DND-41 (cell line): ENCODE data around the gene SHROOM2.

Experiments
- ATAC-seq: fragments of 200-7000 bp; cut with Tn5 transposase; 3 replicates; pipeline ENCODE4 v1.9.1; 2021; ENCODE audit warnings: low read depth; ENCODE audit not compliant: insufficient read depth
- DNase-seq: peaks from one replicate; pipeline ENCODE4 v3.0.0-alpha.2; 2020
- H2AFZ ChIP-seq: 2 replicates; pipeline ENCODE4 v1.6.0; 2012; ENCODE audit warnings: low read depth, low read length
- H3K27ac ChIP-seq: 2 replicates; pipeline ENCODE4 v1.5.1; 2012; ENCODE audit warnings: low read length, inconsistent platforms
- H3K27me3 ChIP-seq: fragments of 200-600 bp; sonication (generic); 2 replicates; pipeline ENCODE4 v1.6.0; 2012; ENCODE audit warnings: low read length, mild to moderate bottlenecking, inconsistent platforms; ENCODE audit not compliant: insufficient read depth, poor library complexity
- H3K36me3 ChIP-seq: 2 replicates; pipeline ENCODE4 v1.5.1; 2012; ENCODE audit warnings: low read length, inconsistent platforms; ENCODE audit not compliant: insufficient read depth
- H3K4me1 ChIP-seq: 2 replicates; pipeline ENCODE4 v1.5.1; 2012; ENCODE audit warnings: mild to moderate bottlenecking, low read length; ENCODE audit not compliant: insufficient read depth
- H3K4me2 ChIP-seq: 2 replicates; pipeline ENCODE4 v1.6.0; 2012; ENCODE audit warnings: mild to moderate bottlenecking, moderate library complexity, low read length, inconsistent platforms; ENCODE audit not compliant: insufficient read depth
- H3K4me3 ChIP-seq, 2 experiments: fragments of 200-600 bp in 1 of 2; shearing (Covaris generic) in 1 of 2; 2 replicates each; pipeline ENCODE4 v1.5.1; 2012 to 2016; ENCODE audit warnings: inconsistent platforms in 2 of 2, low read length in 2 of 2, mild to moderate bottlenecking in 2 of 2, low read depth in 1 of 2, moderate library complexity in 1 of 2
- H3K79me2 ChIP-seq: 2 replicates; pipeline ENCODE4 v1.6.0; 2012; ENCODE audit warnings: low read length, inconsistent platforms; ENCODE audit not compliant: insufficient read depth
- H3K9ac ChIP-seq: 2 replicates; pipeline ENCODE4 v1.6.0; 2012; ENCODE audit warnings: low read depth, mild to moderate bottlenecking, inconsistent platforms, low read length, moderate library complexity
- H3K9me3 ChIP-seq: 2 replicates; pipeline ENCODE4 v1.5.1; 2012; ENCODE audit warnings: low read length, moderate library complexity, mild to moderate bottlenecking, inconsistent platforms; ENCODE audit not compliant: insufficient read depth, severe bottlenecking
- H4K20me1 ChIP-seq: 2 replicates; pipeline ENCODE4 v1.6.0; 2012; ENCODE audit warnings: low read length; ENCODE audit not compliant: insufficient read depth
- CTCF ChIP-seq: IDR thresholded peaks from 2 replicates; pipeline ENCODE4 v1.5.1; 2012; ENCODE audit warnings: borderline replicate concordance, low read length, moderate library complexity, mild to moderate bottlenecking; ENCODE audit not compliant: poor library complexity, severe bottlenecking; ENCODE audit errors: extremely low read depth
- EZH2 ChIP-seq: IDR thresholded peaks from 3 replicates; pipeline ENCODE4 v1.6.1; 2012; ENCODE audit warnings: borderline replicate concordance, low read depth, mild to moderate bottlenecking, moderate library complexity, low read length, inconsistent platforms; ENCODE audit not compliant: severe bottlenecking

SHROOM2 gene

GRCh38 chrX:9786798-9787635, 788 bp downstream of the SHROOM2 start:
- no peak for ATAC-seq
- Histone ChIP-seq H3K27ac (no peak overlapping the region), H3K4me3 (no peak overlapping the region), H2AFZ (no peak overlapping the region), H4K20me1 (no peaks in the 10 kb centered on the region), H3K27me3 (no peaks in the 10 kb centered on the region), H3K9me3 (no peaks in the 10 kb centered on the region), H3K9ac (no peak overlapping the region), H3K4me1 (no peaks in the 10 kb centered on the region), H3K36me3 (no peaks in the 10 kb centered on the region), H3K79me2 (no peaks in the 10 kb centered on the region), H3K4me2 (no peak overlapping the region)
- TF ChIP-seq CTCF (no peak), EZH2 (no peak)
- DNase-seq = no peak

- no peaks in the 10 kb centered on the region for H3K27me3 ChIP-seq
- H3K4me2 ChIP-seq = no peak overlapping the region
- no peak for ATAC-seq
- no peak for DNase-seq
- H3K4me3 ChIP-seq = no peak overlapping the region
- no peak overlapping the region for H3K9ac ChIP-seq
- H3K27ac ChIP-seq = no peak overlapping the region
- no peaks in the 10 kb centered on the region for H3K9me3 ChIP-seq
- no peaks in the 10 kb centered on the region for H3K36me3 ChIP-seq
- H4K20me1 ChIP-seq = no peaks in the 10 kb centered on the region
- H3K79me2 ChIP-seq = no peaks in the 10 kb centered on the region
- TF ChIP-seq EZH2 (no peak), CTCF (no peak)
- no peak overlapping the region for H2AFZ ChIP-seq
- no peaks in the 10 kb centered on the region for H3K4me1 ChIP-seq
Observed at GRCh38 chrX:9788911-9789310, 2.7 kb downstream of the SHROOM2 start.

GRCh38 chrX:9789555-9789954, 3.3 kb downstream of the SHROOM2 start:
- TF ChIP-seq CTCF = no peak
- no peak for TF ChIP-seq EZH2
- Histone ChIP-seq H3K9ac (no peak overlapping the region), H2AFZ (no peak overlapping the region), H3K27me3 (no peaks in the 10 kb centered on the region), H3K27ac (no peak overlapping the region), H3K4me3 (no peak overlapping the region), H3K9me3 (no peaks in the 10 kb centered on the region), H4K20me1 (no peaks in the 10 kb centered on the region), H3K79me2 (no peaks in the 10 kb centered on the region), H3K36me3 (no peaks in the 10 kb centered on the region), H3K4me1 (no peaks in the 10 kb centered on the region), H3K4me2 (no peak overlapping the region)
- ATAC-seq (no peak), DNase-seq (no peak)
